Neural progenitor cell (in vitro differentiated cells): ENCODE data around the gene UBE2U.

Experiments used
- CTCF ChIP-seq: fragments of 200-600 bp; sonication (generic); IDR thresholded peaks from 2 replicates; pipeline ENCODE4 v1.5.1; 2017; ENCODE audit warnings: antibody characterized with exemption, mild to moderate bottlenecking
- EZH2 ChIP-seq: fragments of 200-600 bp; sonication (generic); IDR thresholded peaks from 2 replicates; pipeline ENCODE4 v1.6.1; 2017; ENCODE audit warnings: antibody characterized with exemption, mild to moderate bottlenecking, moderate library complexity
- EZH2phosphoT487 ChIP-seq: fragments of 200-600 bp; sonication (generic); IDR thresholded peaks from 2 replicates; pipeline ENCODE4 v1.6.1; 2017; ENCODE audit warnings: antibody characterized with exemption

GRCh38 chr1:64231654-64232053 is 28.2 kb downstream of the UBE2U start:
- TF ChIP-seq CTCF (no peak), EZH2 (no peak), EZH2phosphoT487 (no peak)
